Stomach (tissue), 9 donors: ENCODE results near the gene MAPK8IP3. TPM values are rescaled to one million over a fixed set of nuclear protein-coding genes. Genes with fewer than 3 reads are reported as not detected.

Experiments used
- DNase-seq, 2 donors: peaks; one replicate each; pipeline versions ENCODE4 v3.0.0 to v3.0.0-alpha.2; 2013 to 2019
- H3K27ac ChIP-seq, 5 donors: fragments of 200-600 bp in 4 of 5; sonication (generic) in 4 of 5; one replicate each; pipeline ENCODE4 v1.5.1; 2013 to 2019; ENCODE audit warnings: mild to moderate bottlenecking in 1 of 5, moderate library complexity in 1 of 5
- H3K27me3 ChIP-seq, 3 donors: fragments of 200-600 bp; sonication (generic); one replicate each; pipeline ENCODE4 v1.5.1; 2017 to 2019; ENCODE audit warnings: mixed run types in 1 of 3
- H3K36me3 ChIP-seq, 4 donors: fragments of 200-600 bp; sonication (generic); 1 replicate in 3 of 4; 2 replicates in 1 of 4; pipeline ENCODE4 v1.5.1; 2016 to 2019
- H3K4me1 ChIP-seq, 4 donors: fragments of 200-600 bp; sonication (generic); one replicate each; pipeline ENCODE4 v1.5.1; 2016 to 2019
- H3K4me3 ChIP-seq, 4 donors: fragments of 200-600 bp; sonication (generic) in 3 of 4; one replicate each; pipeline ENCODE4 v1.5.1; 2016 to 2019; ENCODE audit warnings: mild to moderate bottlenecking in 1 of 4
- H3K9me3 ChIP-seq, 4 donors: fragments of 200-600 bp; sonication (generic); one replicate each; pipeline ENCODE4 v1.5.1; 2016 to 2019
- EP300 ChIP-seq: sonication (generic); formaldehyde crosslinking; IDR thresholded peaks from one replicate; pipeline ENCODE4 v1.6.1; 2017; ENCODE audit warnings: antibody characterized with exemption
- POLR2A ChIP-seq, 4 donors: fragments of 450-650 bp; IDR thresholded peaks; one replicate each; pipeline ENCODE4 v1.6.1; 2016; ENCODE audit warnings: antibody characterized with exemption in 4 of 4, control low read depth in 2 of 4, mild to moderate bottlenecking in 1 of 4, moderate library complexity in 1 of 4
- POLR2AphosphoS5 ChIP-seq, 3 donors: sonication (generic); formaldehyde crosslinking; IDR thresholded peaks; one replicate each; pipeline ENCODE4 v1.6.1; 2016; ENCODE audit warnings: antibody characterized with exemption in 3 of 3
- WGBS, 5 donors: extraction: QIAGEN DNeasy Blood & Tissue Kit in 3 of 5; methylation state at CpG; one replicate each; pipeline versions ENCODE4 v1.1.5 to v1.1.7; 2013 to 2018; 5-methylcytosine and 5-hydroxymethylcytosine counted together
- intact Hi-C: fragments of 100-400 bp; cut with DNase I; formaldehyde crosslinking; loops from one replicate; pipeline ENCODE4 v1.15.1; 2023; ENCODE audit warnings: low total_unique reads
- polyA plus RNA-seq, 3 donors: library from polyadenylated mRNA; stranded (reverse); fragments of 200-250 nt; gene quantifications; one replicate each; pipeline ENCODE4 v1.2.3, GENCODE V29; 2013
- total RNA-seq, 5 donors: library from RNA; depleted of rRNA; stranded (reverse); fragments of >200 nt; gene quantifications; one replicate each; pipeline versions ENCODE4 v1.1.0 to v1.2.3, GENCODE V29; 2014 to 2016
- TF ChIP-seq, protein P1 (sequence below), 7 experiments: fragments of 450-650 bp in 4 of 7; fragments of 200-600 bp in 3 of 7; sonication (generic) in 3 of 7; IDR thresholded peaks; one replicate each; pipeline ENCODE4 v1.5.1; 2016 to 2019; ENCODE audit warnings: antibody characterized with exemption in 7 of 7, control low read depth in 2 of 7, mild to moderate bottlenecking in 1 of 7
- donor health status: healthy with polysubstance abuse.
- donor health status: Bipolar disorder and iron deficiency.
- donor health status: healthy.

The MAPK8IP3 gene
- total and polyA plus RNA-seq, 8 donors, result 10.1 to 320 (median 56.3) TPM

DNA sequence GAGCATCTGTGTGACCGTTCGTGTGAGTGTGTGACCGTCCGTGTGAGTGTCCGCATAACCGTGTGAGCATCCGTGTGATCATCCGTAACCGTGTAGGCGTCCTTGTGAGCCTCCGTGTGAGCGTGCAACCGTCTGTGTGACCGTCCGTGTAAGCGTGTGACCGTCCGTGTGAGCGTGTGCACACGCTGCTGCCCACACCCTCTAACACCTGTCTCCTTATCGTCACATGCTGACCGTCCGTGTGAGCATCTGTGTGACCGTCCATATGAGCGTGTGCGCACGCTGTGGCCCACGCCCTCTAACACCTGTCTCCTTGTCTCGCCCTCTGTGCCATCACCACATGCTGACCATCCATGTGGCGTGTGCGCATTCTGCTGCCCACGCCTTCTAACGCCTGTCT is 34.2 kb downstream of the MAPK8IP3 start:
- WGBS, 5 donors, result 95 to 97% (median 96%) methylated on average over 29 to 33 of the region's 33 CpGs
- DNase-seq, result no peak
- Histone ChIP-seq H3K27ac (no peak overlapping the region), H3K36me3 (peaks cover 22 to 51% (median 47%) of the 10 kb centered on the region in 4 donors), H3K4me1 (no peaks in the 10 kb centered on the region), H3K9me3 (no peaks in the 10 kb centered on the region), H3K27me3 (no peaks in the 10 kb centered on the region), H3K4me3 (no peak overlapping the region)
- intact Hi-C loops, result no loop called here
- no peak for TF ChIP-seq EP300
- TF ChIP-seq POLR2A (IDR thresholded peaks at IDR 0.05), result no peak
- TF ChIP-seq, protein P1, sequence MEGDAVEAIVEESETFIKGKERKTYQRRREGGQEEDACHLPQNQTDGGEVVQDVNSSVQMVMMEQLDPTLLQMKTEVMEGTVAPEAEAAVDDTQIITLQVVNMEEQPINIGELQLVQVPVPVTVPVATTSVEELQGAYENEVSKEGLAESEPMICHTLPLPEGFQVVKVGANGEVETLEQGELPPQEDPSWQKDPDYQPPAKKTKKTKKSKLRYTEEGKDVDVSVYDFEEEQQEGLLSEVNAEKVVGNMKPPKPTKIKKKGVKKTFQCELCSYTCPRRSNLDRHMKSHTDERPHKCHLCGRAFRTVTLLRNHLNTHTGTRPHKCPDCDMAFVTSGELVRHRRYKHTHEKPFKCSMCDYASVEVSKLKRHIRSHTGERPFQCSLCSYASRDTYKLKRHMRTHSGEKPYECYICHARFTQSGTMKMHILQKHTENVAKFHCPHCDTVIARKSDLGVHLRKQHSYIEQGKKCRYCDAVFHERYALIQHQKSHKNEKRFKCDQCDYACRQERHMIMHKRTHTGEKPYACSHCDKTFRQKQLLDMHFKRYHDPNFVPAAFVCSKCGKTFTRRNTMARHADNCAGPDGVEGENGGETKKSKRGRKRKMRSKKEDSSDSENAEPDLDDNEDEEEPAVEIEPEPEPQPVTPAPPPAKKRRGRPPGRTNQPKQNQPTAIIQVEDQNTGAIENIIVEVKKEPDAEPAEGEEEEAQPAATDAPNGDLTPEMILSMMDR (IDR thresholded peaks at IDR 0.05), result no peak
- no peak for TF ChIP-seq POLR2AphosphoS5 (IDR thresholded peaks at IDR 0.05)

DNA sequence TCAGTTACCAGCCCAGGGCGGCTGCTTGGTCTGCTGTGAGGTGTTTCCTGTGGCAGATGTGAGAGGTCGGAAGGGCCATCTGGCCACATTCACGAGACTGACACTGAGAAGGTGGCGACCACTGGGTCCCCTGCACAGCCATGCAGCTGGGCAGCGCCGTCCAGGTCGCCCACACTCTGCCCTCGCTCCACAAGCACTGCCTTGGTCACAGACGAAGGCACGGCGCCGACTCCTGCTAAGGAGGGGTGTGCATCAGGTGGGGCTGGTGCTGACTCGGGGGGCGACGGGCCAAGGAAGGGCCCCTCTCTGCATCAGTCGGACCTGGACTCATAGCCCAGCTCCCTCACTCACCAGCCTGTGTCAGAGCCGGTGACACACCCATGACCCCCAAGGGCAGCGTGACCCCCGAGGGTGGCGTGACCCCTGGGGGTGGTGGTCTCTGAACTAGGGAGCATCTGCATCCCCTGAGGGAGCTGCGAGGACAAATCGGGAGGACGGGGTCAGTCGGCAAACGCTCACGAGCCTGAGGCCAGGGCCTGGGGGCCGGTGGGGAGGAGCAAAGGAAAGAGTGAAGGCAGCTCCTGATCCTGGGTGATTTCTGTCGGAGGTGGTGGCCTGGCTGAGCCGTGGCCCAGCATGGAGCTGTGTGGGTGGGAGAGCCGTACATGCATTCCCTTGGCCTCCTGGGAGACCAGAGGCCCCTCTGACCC is 34.9 kb downstream of the MAPK8IP3 start:
- DNase-seq, result no peak
- WGBS, 5 donors, result 91 to 95% (median 94%) methylated on average over 25 to 30 of the region's 30 CpGs
- peaks cover 22 to 58% (median 53%) of the 10 kb centered on the region in 4 donors for H3K36me3 ChIP-seq

GRCh38 chr16:1741553-1742165 is 35.7 kb downstream of the MAPK8IP3 start:
- 93 to 97% (median 95%) methylated on average over 13 to 19 of the region's 19 CpGs for WGBS, 5 donors
- intact Hi-C loops, result no loop called here

More for the DNA sequence above, 34.9 kb downstream of the MAPK8IP3 start:
- no peak overlapping the region for H3K4me3 ChIP-seq
- H3K4me1 ChIP-seq, result no peaks in the 10 kb centered on the region
- no peaks in the 10 kb centered on the region for H3K9me3 ChIP-seq
- intact Hi-C loops, result no loop called here
- TF ChIP-seq EP300 (no peak), POLR2A (IDR thresholded peaks at IDR 0.05) (no peak), POLR2AphosphoS5 (IDR thresholded peaks at IDR 0.05) (no peak)
- TF ChIP-seq, protein P1 (IDR thresholded peaks at IDR 0.05), result no peak
- H3K27ac ChIP-seq, result no peak overlapping the region
- H3K27me3 ChIP-seq, result no peaks in the 10 kb centered on the region

More at GRCh38 chr16:1741553-1742165, 35.7 kb downstream of the MAPK8IP3 start:
- TF ChIP-seq POLR2AphosphoS5 (IDR thresholded peaks at IDR 0.05), result no peak
- TF ChIP-seq, protein P1 (IDR thresholded peaks at IDR 0.05), result no peak
- no peak for TF ChIP-seq POLR2A (IDR thresholded peaks at IDR 0.05)
- TF ChIP-seq EP300, result no peak
- peaks cover 22 to 65% (median 61%) of the 10 kb centered on the region in 4 donors for H3K36me3 ChIP-seq
- H3K4me3 ChIP-seq, result no peak overlapping the region
- H3K27ac ChIP-seq, result no peak overlapping the region
- no peaks in the 10 kb centered on the region for H3K9me3 ChIP-seq
- no peaks in the 10 kb centered on the region for H3K4me1 ChIP-seq
- H3K27me3 ChIP-seq, result no peaks in the 10 kb centered on the region
- no peak for DNase-seq
